ENCODE measurements around the gene FBXL15.
A peak's percentile ranks its signal among the peaks of the same experiment; 100 is the strongest.

The FBXL15 gene

DNA sequence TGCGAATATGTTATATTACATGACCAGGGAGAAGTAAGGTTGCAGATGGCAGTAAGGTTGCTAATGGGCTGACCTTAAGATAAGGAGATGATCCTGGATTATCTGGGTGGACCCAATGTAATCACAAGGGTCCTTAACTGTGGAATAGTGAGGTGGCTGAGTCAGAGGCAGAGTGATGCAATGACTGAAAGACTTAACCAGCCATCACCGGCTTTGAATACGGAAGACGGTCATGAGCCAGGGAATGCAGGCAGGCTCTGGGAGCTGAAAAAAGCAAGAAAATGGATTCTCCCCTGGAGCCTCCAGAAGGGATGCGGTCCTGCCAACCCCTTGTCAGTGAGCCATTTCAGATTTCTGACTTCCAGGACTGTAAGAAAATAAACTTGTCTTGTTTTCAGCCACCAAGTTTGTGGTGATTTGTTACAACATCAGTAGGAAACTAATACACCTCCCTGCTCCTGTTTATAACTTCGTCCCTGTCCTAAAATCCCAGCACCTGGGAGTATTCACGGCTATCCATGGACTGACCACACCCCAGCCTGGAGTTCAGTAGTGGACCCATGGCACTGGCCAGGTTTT is 35.3 kb downstream of the FBXL15 start:
- DNase-seq (ENCODE audit: low read depth in 2 of 2): no peak

DNA sequence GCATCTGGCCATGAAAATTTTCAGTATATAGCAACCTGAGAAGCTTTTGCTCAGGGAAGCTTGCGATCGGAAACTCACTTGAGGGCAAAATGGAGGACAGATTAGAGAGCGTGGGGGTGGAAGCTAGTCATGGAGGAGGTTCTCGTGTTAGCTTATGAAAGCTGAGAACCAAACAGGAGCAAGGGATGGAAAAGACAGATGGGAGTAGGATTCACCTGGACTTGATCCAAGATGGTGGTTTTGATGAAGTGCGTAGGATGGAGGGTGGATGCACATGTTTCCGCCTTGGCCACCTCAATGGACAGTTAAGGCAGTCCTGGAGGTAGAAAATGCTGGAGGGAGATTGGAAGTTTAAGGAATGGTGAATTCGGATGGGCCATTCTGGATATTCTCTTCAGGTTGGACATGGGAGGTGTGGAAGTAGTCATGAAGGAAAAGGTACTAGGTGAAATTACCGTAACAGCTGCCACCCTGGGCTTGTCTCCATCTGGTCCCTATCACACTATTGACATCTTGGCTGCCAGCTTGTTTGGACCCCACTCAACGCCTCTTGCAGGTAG is 37.0 kb downstream of the FBXL15 start:
- DNase-seq (ENCODE audit: low read depth in 2 of 2): no peak

DNA sequence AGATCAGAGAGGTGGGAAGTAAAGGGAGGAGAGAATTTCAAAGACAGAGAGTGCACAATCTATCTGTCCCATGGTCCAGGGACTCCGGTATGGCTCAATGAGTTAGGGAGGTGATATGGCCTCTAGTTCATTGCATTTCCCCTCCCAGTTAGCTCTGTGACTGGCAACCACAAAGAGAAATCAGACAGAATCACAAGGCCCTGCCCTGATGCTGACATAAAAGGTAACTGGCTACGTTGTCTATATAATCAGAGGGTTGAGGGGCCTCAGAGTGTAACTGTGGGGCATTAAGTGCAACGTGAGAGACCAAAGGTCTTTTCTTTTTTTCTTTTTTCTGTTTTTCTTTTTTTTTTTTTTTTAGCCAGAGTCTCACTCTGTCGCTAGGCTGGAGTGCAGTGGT is 38.0 kb downstream of the FBXL15 start:
- no peak for DNase-seq (ENCODE audit: low read depth in 2 of 2)

DNA sequence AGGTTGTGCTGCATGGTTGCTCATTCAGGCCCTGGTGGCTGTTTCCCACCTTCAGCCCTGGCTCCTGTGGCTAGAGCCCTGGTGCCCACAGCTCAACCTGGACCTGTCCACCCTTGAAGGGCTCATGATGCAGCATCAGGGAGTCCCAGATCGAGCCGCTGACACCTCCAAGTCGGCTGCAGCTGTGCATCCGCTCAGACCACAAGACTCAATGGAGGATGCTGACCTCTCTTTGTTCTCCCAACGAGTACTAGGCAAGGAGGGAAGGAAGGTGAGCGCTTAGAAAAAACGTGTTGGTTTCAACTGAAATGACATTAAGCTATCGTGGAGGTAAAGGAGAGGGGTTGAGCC is 40.2 kb downstream of the FBXL15 start:
- DNase-seq (ENCODE audit: low read depth in 2 of 2): no peak

DNA sequence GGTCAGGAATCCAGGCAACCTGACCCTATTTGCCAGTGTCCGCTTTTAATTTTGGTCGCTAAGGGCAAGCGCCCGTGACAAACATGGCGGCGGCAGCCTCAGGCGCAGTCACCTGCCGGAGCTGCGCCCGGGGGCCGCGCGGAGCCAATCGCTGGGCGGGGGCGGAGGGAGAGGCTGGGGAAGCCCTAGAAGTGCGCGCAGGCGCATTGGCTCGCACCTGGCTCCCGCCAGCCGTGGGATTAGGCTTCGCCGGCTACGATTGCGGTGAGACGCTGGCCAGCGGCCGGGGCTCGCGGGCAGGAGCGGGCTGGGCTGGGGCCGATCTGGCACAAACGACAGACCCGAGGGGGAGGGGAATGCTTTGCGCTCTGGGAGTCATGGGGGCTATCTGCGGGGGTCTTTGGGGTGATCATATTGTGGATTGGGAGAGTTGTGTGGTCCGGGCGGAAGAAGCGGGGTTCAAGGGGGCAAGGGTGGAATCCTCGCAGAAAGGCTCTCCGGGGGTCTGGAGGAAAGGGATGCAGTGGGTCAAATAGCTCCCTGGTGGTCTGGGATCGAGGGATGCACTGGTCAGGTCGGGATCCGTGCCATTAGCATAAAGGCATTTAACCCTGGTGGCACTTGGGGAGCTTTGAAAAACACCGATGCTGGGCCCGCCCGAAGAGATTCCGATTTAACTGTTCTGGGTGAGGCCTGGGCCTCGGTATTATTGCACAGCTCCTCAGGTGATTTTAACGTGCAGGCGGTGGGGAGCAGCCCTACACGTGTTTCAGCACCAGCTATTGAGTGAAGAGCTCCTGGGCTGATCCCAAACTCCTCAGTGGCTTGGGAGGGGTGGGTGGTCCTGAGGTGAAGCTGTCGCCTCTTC is 40.8 kb downstream of the FBXL15 start:
- DNase-seq (ENCODE audit: low read depth in 2 of 2): peak; percentile 92 to 95

DNA sequence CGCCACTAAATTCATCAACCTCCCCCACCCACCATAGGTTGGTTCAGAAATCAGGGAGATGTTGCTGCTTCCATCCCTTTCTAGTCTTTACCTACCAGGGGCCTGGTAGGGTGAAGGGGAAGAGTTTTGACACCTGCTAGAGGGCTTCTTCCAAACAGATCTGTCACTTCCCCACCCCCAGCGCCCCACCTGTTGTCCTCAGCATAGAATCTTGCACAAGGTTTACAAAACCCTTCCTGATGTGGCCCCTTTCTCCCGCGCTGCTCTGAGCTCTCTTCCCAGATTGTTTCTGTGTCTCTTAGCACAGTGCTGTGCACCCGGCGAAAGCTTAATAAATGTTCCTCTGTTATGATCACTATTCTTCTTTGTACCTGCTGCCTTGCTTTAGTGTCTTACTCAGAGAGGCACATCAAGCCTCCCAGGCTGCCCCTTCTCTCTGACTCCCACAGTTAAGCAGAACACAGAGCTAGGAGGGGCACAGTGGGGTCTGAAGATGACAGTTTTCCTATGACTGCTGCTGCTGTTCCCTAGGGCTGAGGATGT is 41.9 kb downstream of the FBXL15 start:
- no peak for DNase-seq (ENCODE audit: low read depth in 2 of 2)

DNA sequence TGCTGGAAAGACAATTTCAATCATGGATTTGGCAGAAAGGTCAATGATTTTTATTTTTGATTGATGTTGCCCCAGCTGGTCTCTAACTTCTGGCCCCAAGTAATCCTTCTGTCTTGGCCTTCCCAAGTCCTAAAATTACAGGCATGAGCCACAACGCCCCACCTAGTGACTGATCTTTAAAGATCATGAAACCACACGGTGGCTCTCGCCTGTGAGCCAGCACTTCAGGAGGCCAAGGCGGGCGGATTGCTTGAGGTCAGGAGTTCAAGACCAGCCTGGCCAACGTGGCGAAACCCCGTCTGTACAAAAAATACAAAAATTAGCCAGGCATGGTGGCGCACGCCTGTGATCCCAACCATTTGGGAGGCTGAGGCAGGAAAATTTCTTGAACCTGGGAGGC is 43.3 kb downstream of the FBXL15 start:
- no peak for DNase-seq (ENCODE audit: low read depth in 2 of 2)

DNA sequence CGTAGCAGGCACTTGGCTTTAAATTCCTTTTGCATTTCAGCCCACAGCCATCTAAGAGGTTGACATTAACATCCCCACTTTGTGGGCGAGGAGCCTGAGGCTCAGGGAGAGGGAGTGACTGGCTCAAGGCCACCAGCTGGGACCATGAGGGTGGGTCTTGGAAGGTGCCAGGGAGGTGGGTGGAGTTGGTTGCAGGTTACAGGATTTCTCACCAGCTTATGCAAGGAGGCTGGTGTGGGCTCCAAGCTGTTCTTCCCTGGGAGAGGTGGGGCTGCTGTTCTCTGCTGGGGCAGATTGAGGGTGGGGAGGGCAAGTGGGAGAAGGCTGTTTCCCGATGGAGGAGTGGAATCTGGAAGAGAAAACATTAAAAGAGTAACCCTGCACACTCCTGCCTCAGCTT is 44.8 kb downstream of the FBXL15 start:
- no peak for DNase-seq (ENCODE audit: low read depth in 2 of 2)

DNA sequence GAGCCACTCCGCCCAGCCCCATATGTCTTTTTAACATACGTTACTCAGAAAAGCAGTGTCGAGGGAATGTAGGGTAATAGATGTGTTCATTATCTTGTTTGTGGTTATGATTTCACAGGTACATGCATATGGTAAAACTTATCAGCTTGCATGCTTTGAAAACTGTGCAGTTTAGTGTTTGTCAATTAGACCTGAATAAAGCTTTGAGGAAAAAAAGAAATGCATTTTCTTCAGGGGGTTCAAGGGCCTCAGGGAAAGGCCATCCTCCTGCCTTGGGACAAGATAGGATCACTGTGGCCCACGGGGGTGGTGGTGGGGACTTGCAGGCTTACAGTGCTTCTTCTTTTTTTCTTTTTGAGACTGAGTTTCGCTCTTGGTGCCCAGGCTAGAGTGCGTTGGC is 46.7 kb downstream of the FBXL15 start:
- no peak for DNase-seq (ENCODE audit: low read depth in 2 of 2)

DNA sequence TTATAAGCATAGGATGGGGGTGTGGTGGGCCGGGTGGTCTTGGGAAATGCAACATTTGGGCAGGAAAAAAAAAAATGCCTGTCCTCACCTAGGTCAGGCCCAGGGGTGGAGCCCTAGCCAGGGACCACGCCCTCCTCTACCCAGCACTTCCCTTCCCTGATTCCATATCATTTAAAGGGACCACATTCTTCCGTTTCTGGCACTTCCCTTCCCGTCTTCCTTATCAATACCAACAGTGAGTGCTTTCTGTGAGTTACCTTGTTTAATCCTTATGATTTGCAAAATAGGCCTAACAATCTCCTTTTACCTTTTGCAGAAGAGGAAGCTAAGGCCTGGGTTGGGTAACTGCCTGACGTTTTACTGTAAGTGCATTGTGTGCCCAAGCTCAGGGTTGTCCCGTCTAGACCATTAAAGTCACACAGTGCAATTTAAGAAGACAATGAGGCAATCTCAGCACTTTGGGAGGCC is 47.4 kb downstream of the FBXL15 start:
- no peak for DNase-seq (ENCODE audit: low read depth in 2 of 2)

DNA sequence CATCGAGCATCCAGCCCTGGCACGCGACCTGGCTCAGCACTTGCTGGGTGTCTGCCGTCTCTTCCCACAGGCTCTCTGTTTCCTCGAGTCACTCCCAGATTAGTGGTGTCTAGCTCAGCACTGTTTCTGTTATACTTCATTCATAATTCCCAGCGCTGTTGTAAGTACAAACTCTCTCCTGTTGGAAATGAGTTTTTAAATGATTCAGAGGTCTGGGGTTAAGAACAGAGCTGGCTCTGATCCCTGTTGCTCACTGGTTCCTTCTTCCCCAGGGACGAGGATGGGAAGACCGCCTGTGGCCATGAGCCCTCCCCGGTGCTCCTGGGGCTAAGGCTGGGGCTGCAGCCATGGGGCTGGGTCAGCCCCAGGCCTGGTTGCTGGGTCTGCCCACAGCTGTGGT is 48.0 kb downstream of the FBXL15 start:
- DNase-seq (ENCODE audit: low read depth in 2 of 2): no peak

DNA sequence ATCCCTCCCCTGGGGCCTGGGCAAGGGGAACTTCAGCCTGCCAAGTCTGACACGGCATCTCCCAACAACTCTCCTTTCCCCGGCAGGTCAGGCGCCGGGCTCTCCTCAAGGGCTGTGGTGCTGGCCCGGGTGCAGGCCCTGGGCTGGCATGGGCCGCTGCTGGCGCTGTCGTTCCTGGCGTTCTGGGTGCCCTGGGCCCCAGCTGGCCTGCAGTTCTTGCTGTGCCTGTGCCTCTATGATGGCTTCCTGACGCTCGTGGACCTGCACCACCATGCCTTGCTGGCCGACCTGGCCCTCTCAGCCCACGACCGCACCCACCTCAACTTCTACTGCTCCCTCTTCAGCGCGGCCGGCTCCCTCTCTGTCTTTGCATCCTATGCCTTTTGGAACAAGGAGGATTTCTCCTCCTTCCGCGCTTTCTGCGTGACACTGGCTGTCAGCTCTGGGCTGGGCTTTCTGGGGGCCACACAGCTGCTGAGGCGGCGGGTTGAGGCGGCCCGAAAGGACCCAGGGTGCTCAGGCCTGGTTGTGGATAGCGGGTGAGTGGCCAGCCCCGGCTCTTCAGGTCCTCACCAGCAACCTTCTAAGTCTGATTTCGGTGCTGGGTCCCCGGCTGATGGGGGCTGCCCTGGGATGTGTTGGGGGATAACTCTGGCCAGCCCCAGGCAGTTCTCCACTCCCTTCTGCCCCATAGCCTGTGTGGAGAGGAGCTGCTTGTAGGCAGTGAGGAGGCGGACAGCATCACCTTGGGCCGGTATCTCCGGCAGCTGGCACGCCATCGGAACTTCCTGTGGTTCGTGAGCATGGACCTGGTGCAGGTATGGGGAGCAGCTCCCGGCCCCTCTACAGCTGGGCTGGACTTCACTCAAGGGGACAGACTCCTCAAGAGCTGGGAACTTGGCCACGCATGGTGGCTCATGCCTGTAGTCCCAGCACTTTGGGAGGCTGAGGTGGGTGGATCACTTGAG is 50.2 kb downstream of the FBXL15 start:
- no peak for DNase-seq (ENCODE audit: low read depth in 2 of 2)
